GM23338 (cell line): ENCODE measurements around the gene ADSS1.

Experiments
- EZH2phosphoT487 ChIP-seq: fragments of 200-600 bp; sonication (generic); IDR thresholded peaks from one replicate; pipeline ENCODE4 v1.8.1; 2018; ENCODE audit warnings: antibody characterized with exemption; ENCODE audit not compliant: unreplicated experiment
- REST ChIP-seq: IDR thresholded peaks from one replicate; pipeline ENCODE4 v1.6.1; 2018; ENCODE audit warnings: antibody characterized with exemption; ENCODE audit not compliant: unreplicated experiment

GRCh38 chr14:104685216-104685997 lies 38.6 kb upstream of the ADSS1 start:
- TF ChIP-seq EZH2phosphoT487 (no peak), REST (no peak)
